Ascending aorta (tissue), 2 donors: ENCODE data around the gene ZBTB18. TPM values are rescaled to one million over a fixed set of nuclear protein-coding genes. Genes with fewer than 3 reads are reported as not detected.

Experiments
- DNase-seq, 2 donors: peaks; one replicate each; pipeline ENCODE4 v3.0.0-alpha.2; 2019; ENCODE audit warnings: low spot score in 2 of 2
- H3K27ac ChIP-seq, 2 donors: fragments of 200-600 bp; sonication (generic); one replicate each; pipeline ENCODE4 v1.5.1; 2016 to 2017; ENCODE audit warnings: mild to moderate bottlenecking in 1 of 2
- H3K27me3 ChIP-seq: fragments of 200-600 bp; sonication (generic); one replicate; pipeline ENCODE4 v1.5.1; 2017
- H3K36me3 ChIP-seq, 2 donors: fragments of 200-600 bp; sonication (generic); one replicate each; pipeline ENCODE4 v1.5.1; 2016
- H3K4me1 ChIP-seq, 2 donors: fragments of 200-600 bp; sonication (generic); one replicate each; pipeline ENCODE4 v1.5.1; 2016 to 2017; ENCODE audit warnings: mild to moderate bottlenecking in 1 of 2
- H3K4me3 ChIP-seq, 2 donors: fragments of 200-600 bp; sonication (generic); one replicate each; pipeline ENCODE4 v1.5.1; 2016 to 2017; ENCODE audit warnings: mild to moderate bottlenecking in 1 of 2
- H3K9me3 ChIP-seq, 2 donors: fragments of 200-600 bp; sonication (generic); one replicate each; pipeline ENCODE4 v1.5.1; 2016
- CTCF ChIP-seq, 3 experiments: fragments of 200-600 bp in 2 of 3; fragments of 450-650 bp in 1 of 3; sonication (generic) in 2 of 3; IDR thresholded peaks; one replicate each; pipeline ENCODE4 v1.5.1; 2016 to 2019; ENCODE audit warnings: antibody characterized with exemption in 3 of 3, mild to moderate bottlenecking in 1 of 3, moderate library complexity in 1 of 3
- intact Hi-C: fragments of 100-400 bp; cut with DNase I; formaldehyde crosslinking; loops from one replicate; pipeline ENCODE4 v1.15.1; 2023
- total RNA-seq: library from RNA; depleted of rRNA; stranded (reverse); fragments of >200 nt; gene quantifications from one replicate; pipeline ENCODE4 v1.1.0, GENCODE V29; 2016

The ZBTB18 gene
- total RNA-seq, 1 donor from 2014 or later: 7.1 TPM

GRCh38 chr1:244067893-244068292 lies 16.8 kb downstream of the ZBTB18 start:
- Histone ChIP-seq H3K4me3 (no peak overlapping the region), H3K27me3 (no peaks in the 10 kb centered on the region), H3K27ac (no peak overlapping the region), H3K4me1 (no peaks in the 10 kb centered on the region), H3K36me3 (no peaks in the 10 kb centered on the region), H3K9me3 (no peaks in the 10 kb centered on the region)
- intact Hi-C loops: no loop called here
- no peak for DNase-seq
- no peak for TF ChIP-seq CTCF (IDR thresholded peaks at IDR 0.05)

- DNase-seq: no peak
- no peak overlapping the region for H3K4me3 ChIP-seq
- no peak for TF ChIP-seq CTCF (IDR thresholded peaks at IDR 0.05)
- no peak overlapping the region for H3K27ac ChIP-seq
- intact Hi-C loops: no loop called here
- no peaks in the 10 kb centered on the region for H3K4me1 ChIP-seq
- H3K27me3 ChIP-seq: no peaks in the 10 kb centered on the region
- H3K9me3 ChIP-seq: no peaks in the 10 kb centered on the region
- H3K36me3 ChIP-seq: no peaks in the 10 kb centered on the region
Measured at GRCh38 chr1:244068567-244068966, 17.5 kb downstream of the ZBTB18 start.

GRCh38 chr1:244069326-244069898 lies 18.3 kb downstream of the ZBTB18 start:
- Histone ChIP-seq H3K27ac (no peak overlapping the region), H3K9me3 (no peaks in the 10 kb centered on the region), H3K4me3 (no peak overlapping the region), H3K27me3 (no peaks in the 10 kb centered on the region), H3K36me3 (no peaks in the 10 kb centered on the region), H3K4me1 (no peaks in the 10 kb centered on the region)
- intact Hi-C loops: no loop called here
- TF ChIP-seq CTCF (IDR thresholded peaks at IDR 0.05): no peak
- no peak for DNase-seq

- DNase-seq: no peak
- no peaks in the 10 kb centered on the region for H3K27me3 ChIP-seq
- H3K4me3 ChIP-seq: no peak overlapping the region
- H3K4me1 ChIP-seq: no peaks in the 10 kb centered on the region
- no peaks in the 10 kb centered on the region for H3K9me3 ChIP-seq
- H3K27ac ChIP-seq: no peak overlapping the region
- intact Hi-C loops: no loop called here
- no peaks in the 10 kb centered on the region for H3K36me3 ChIP-seq
- no peak for TF ChIP-seq CTCF (IDR thresholded peaks at IDR 0.05)
Measured at GRCh38 chr1:244074559-244075171, 23.6 kb downstream of the ZBTB18 start.

- Histone ChIP-seq H3K27ac (no peak overlapping the region), H3K27me3 (no peaks in the 10 kb centered on the region), H3K4me3 (no peak overlapping the region), H3K4me1 (no peaks in the 10 kb centered on the region), H3K9me3 (no peaks in the 10 kb centered on the region), H3K36me3 (no peaks in the 10 kb centered on the region)
- TF ChIP-seq CTCF (IDR thresholded peaks at IDR 0.05): no peak
- no peak for DNase-seq
- intact Hi-C loops: no loop called here
Measured at GRCh38 chr1:244075247-244075722, 24.2 kb downstream of the ZBTB18 start.
